OCI-LY1 (cell line): Measurements from ENCODE around the gene TJP1.

Source experiments
- EZH2 ChIP-seq: fragments of 200-600 bp; sonication (generic), shearing (Covaris generic); IDR thresholded peaks from 2 replicates; pipeline ENCODE4 v1.8.0; 2017; ENCODE audit warnings: borderline replicate concordance, mixed run types, mild to moderate bottlenecking, antibody characterized with exemption, low read length, moderate library complexity, mixed read lengths
- TF ChIP-seq, protein P1 (sequence below): fragments of 200-600 bp; sonication (generic), shearing (Covaris generic); IDR thresholded peaks from 2 replicates; pipeline ENCODE4 v1.5.1; 2017; ENCODE audit warnings: mild to moderate bottlenecking, antibody characterized with exemption, low read length, moderate library complexity, mixed read lengths

- TF ChIP-seq, protein P1, sequence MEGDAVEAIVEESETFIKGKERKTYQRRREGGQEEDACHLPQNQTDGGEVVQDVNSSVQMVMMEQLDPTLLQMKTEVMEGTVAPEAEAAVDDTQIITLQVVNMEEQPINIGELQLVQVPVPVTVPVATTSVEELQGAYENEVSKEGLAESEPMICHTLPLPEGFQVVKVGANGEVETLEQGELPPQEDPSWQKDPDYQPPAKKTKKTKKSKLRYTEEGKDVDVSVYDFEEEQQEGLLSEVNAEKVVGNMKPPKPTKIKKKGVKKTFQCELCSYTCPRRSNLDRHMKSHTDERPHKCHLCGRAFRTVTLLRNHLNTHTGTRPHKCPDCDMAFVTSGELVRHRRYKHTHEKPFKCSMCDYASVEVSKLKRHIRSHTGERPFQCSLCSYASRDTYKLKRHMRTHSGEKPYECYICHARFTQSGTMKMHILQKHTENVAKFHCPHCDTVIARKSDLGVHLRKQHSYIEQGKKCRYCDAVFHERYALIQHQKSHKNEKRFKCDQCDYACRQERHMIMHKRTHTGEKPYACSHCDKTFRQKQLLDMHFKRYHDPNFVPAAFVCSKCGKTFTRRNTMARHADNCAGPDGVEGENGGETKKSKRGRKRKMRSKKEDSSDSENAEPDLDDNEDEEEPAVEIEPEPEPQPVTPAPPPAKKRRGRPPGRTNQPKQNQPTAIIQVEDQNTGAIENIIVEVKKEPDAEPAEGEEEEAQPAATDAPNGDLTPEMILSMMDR, result no peak
- TF ChIP-seq EZH2, result no peak
Measured at GRCh38 chr15:29849218-29849617, 26.9 kb upstream of the TJP1 start.
